Gastrocnemius medialis (tissue), 4 donors: ENCODE measurements around the gene ITPKB.
"Not testable (repeated sequence)": the region's sequence is repeated elsewhere in the genome, so short reads cannot be mapped to it uniquely, and the experiment has no call there.

Experiments
- CTCF ChIP-seq, 5 experiments: fragments of 450-650 bp in 3 of 5; fragments of 200-600 bp in 2 of 5; sonication (generic) in 2 of 5; IDR thresholded peaks in 4 of 5; conservative IDR thresholded peaks in 1 of 5; 1 replicate in 4 of 5; 2 replicates in 1 of 5; pipeline ENCODE4 v1.5.1; 2016 to 2019; ENCODE audit warnings: antibody characterized with exemption in 5 of 5, mild to moderate bottlenecking in 3 of 5, moderate library complexity in 3 of 5
- POLR2A ChIP-seq, 2 donors: fragments of 450-650 bp; IDR thresholded peaks; one replicate each; pipeline ENCODE4 v1.6.1; 2017; ENCODE audit warnings: antibody characterized with exemption in 2 of 2, mild to moderate bottlenecking in 2 of 2, moderate library complexity in 2 of 2

- not testable (repeated sequence) for TF ChIP-seq CTCF (IDR thresholded peaks at IDR 0.05 in 4 of 5, conservative IDR thresholded peaks at IDR 0.05 in 1 of 5); POLR2A (IDR thresholded peaks at IDR 0.05)
Observed at GRCh38 chr1:226617719-226618118, 121.4 kb downstream of the ITPKB start.
